HTERT RPE-1 (cell line): ENCODE results near the gene HSD17B1.
"Not testable (repeated sequence)": the region's sequence is repeated elsewhere in the genome, so short reads cannot be mapped to it uniquely, and the experiment has no call there.

Experiments used
- in situ Hi-C: fragments of 300-500 bp; cut with MboI; formaldehyde crosslinking; loops from 4 replicates; pipeline ENCODE4 v1.14.3; 2020; ENCODE audit warnings: low sequenced_read_pairs

HSD17B1 gene

GRCh38 chr17:42552736-42553135 lies at the start of gene HSD17B1:
TSS of gene HSD17B1 (plus strand) at chr17:42552923. CDS start at chr17:42552934, 11 bp downstream.
- in situ Hi-C loops: not testable (repeated sequence)

- in situ Hi-C loops: no loop called here
Measured at GRCh38 chr17:42502926-42503325, 49.8 kb upstream of the HSD17B1 start.

- in situ Hi-C loops: no loop called here
Measured at GRCh38 chr17:42507671-42508070, 45.1 kb upstream of the HSD17B1 start.

GRCh38 chr17:42508426-42509165 lies 44.1 kb upstream of the HSD17B1 start:
- in situ Hi-C loops: no loop called here

GRCh38 chr17:42509409-42509808 lies 43.3 kb upstream of the HSD17B1 start:
- in situ Hi-C loops: no loop called here

GRCh38 chr17:42509841-42510240 lies 42.9 kb upstream of the HSD17B1 start:
- in situ Hi-C loops: no loop called here

GRCh38 chr17:42512246-42512645 lies 40.5 kb upstream of the HSD17B1 start:
- in situ Hi-C loops: no loop called here

GRCh38 chr17:42512733-42513251 lies 39.9 kb upstream of the HSD17B1 start:
- in situ Hi-C loops: no loop called here

GRCh38 chr17:42513686-42514085 lies 39.0 kb upstream of the HSD17B1 start:
- in situ Hi-C loops: no loop called here

GRCh38 chr17:42514279-42514678 lies 38.4 kb upstream of the HSD17B1 start:
- in situ Hi-C loops: no loop called here

GRCh38 chr17:42514867-42515266 lies 37.9 kb upstream of the HSD17B1 start:
- in situ Hi-C loops: no loop called here

GRCh38 chr17:42517516-42517915 lies 35.2 kb upstream of the HSD17B1 start:
- in situ Hi-C loops: no loop called here

- in situ Hi-C loops: no loop called here
Measured at GRCh38 chr17:42518046-42518754, 34.5 kb upstream of the HSD17B1 start.

- in situ Hi-C loops: no loop called here
Measured at GRCh38 chr17:42518755-42519545, 33.8 kb upstream of the HSD17B1 start.

GRCh38 chr17:42519546-42520491 lies 32.9 kb upstream of the HSD17B1 start:
- in situ Hi-C loops: no loop called here

- in situ Hi-C loops: no loop called here
Measured at GRCh38 chr17:42520540-42520951, 32.2 kb upstream of the HSD17B1 start.

- in situ Hi-C loops: no loop called here
Measured at GRCh38 chr17:42521036-42521435, 31.7 kb upstream of the HSD17B1 start.

- in situ Hi-C loops: no loop called here
Measured at GRCh38 chr17:42521666-42522262, 31.0 kb upstream of the HSD17B1 start.

- in situ Hi-C loops: no loop called here
Measured at GRCh38 chr17:42522263-42522790, 30.4 kb upstream of the HSD17B1 start.
